Stomach (tissue), 9 donors: Measurements from ENCODE around the gene DMXL2. TPM values are rescaled to one million over a fixed set of nuclear protein-coding genes. Genes with fewer than 3 reads are reported as not detected.

ENCODE experiments used
- DNase-seq, 2 donors: peaks; one replicate each; pipeline versions ENCODE4 v3.0.0 to v3.0.0-alpha.2; 2013 to 2019
- H3K27ac ChIP-seq, 5 donors: fragments of 200-600 bp in 4 of 5; sonication (generic) in 4 of 5; one replicate each; pipeline ENCODE4 v1.5.1; 2013 to 2019; ENCODE audit warnings: mild to moderate bottlenecking in 1 of 5, moderate library complexity in 1 of 5
- H3K27me3 ChIP-seq, 3 donors: fragments of 200-600 bp; sonication (generic); one replicate each; pipeline ENCODE4 v1.5.1; 2017 to 2019; ENCODE audit warnings: mixed run types in 1 of 3
- H3K36me3 ChIP-seq, 4 donors: fragments of 200-600 bp; sonication (generic); 1 replicate in 3 of 4; 2 replicates in 1 of 4; pipeline ENCODE4 v1.5.1; 2016 to 2019
- H3K4me1 ChIP-seq, 4 donors: fragments of 200-600 bp; sonication (generic); one replicate each; pipeline ENCODE4 v1.5.1; 2016 to 2019
- H3K4me3 ChIP-seq, 4 donors: fragments of 200-600 bp; sonication (generic) in 3 of 4; one replicate each; pipeline ENCODE4 v1.5.1; 2016 to 2019; ENCODE audit warnings: mild to moderate bottlenecking in 1 of 4
- H3K9me3 ChIP-seq, 4 donors: fragments of 200-600 bp; sonication (generic); one replicate each; pipeline ENCODE4 v1.5.1; 2016 to 2019
- EP300 ChIP-seq: sonication (generic); formaldehyde crosslinking; IDR thresholded peaks from one replicate; pipeline ENCODE4 v1.6.1; 2017; ENCODE audit warnings: antibody characterized with exemption
- POLR2A ChIP-seq, 4 donors: fragments of 450-650 bp; IDR thresholded peaks; one replicate each; pipeline ENCODE4 v1.6.1; 2016; ENCODE audit warnings: antibody characterized with exemption in 4 of 4, control low read depth in 2 of 4, mild to moderate bottlenecking in 1 of 4, moderate library complexity in 1 of 4
- POLR2AphosphoS5 ChIP-seq, 3 donors: sonication (generic); formaldehyde crosslinking; IDR thresholded peaks; one replicate each; pipeline ENCODE4 v1.6.1; 2016; ENCODE audit warnings: antibody characterized with exemption in 3 of 3
- WGBS, 5 donors: extraction: QIAGEN DNeasy Blood & Tissue Kit in 3 of 5; methylation state at CpG; one replicate each; pipeline versions ENCODE4 v1.1.5 to v1.1.7; 2013 to 2018; 5-methylcytosine and 5-hydroxymethylcytosine counted together
- intact Hi-C: fragments of 100-400 bp; cut with DNase I; formaldehyde crosslinking; loops from one replicate; pipeline ENCODE4 v1.15.1; 2023; ENCODE audit warnings: low total_unique reads
- polyA plus RNA-seq, 3 donors: library from polyadenylated mRNA; stranded (reverse); fragments of 200-250 nt; gene quantifications; one replicate each; pipeline ENCODE4 v1.2.3, GENCODE V29; 2013
- total RNA-seq, 5 donors: library from RNA; depleted of rRNA; stranded (reverse); fragments of >200 nt; gene quantifications; one replicate each; pipeline versions ENCODE4 v1.1.0 to v1.2.3, GENCODE V29; 2014 to 2016
- TF ChIP-seq, protein P1 (sequence below), 7 experiments: fragments of 450-650 bp in 4 of 7; fragments of 200-600 bp in 3 of 7; sonication (generic) in 3 of 7; IDR thresholded peaks; one replicate each; pipeline ENCODE4 v1.5.1; 2016 to 2019; ENCODE audit warnings: antibody characterized with exemption in 7 of 7, control low read depth in 2 of 7, mild to moderate bottlenecking in 1 of 7
- donor health status: healthy with polysubstance abuse.
- donor health status: Bipolar disorder and iron deficiency.
- donor health status: healthy.

The DMXL2 gene
- total and polyA plus RNA-seq, 8 donors = 4.9 to 78.4 (median 28.6) TPM

DNA sequence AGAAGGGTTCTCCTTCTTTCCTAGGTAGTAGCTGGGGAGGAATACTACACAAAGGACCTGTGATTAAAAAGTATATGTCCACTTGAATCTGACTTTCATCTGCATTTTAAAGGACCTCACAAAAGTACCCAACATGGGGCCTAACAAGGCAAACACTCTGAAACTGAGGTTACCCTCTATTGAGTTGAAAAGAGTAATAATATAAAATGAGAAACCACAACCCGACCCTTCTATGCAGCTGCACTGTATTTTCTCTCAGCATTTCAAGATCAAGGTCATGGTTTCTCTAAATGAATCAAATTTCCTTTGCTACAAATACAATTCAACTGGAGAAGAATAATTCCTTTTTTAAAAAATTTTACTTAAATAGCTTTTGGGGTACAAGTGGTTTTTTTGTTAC lies 106.3 kb downstream of the DMXL2 start:
- no peak for TF ChIP-seq POLR2AphosphoS5 (IDR thresholded peaks at IDR 0.05)
- TF ChIP-seq, protein P1, sequence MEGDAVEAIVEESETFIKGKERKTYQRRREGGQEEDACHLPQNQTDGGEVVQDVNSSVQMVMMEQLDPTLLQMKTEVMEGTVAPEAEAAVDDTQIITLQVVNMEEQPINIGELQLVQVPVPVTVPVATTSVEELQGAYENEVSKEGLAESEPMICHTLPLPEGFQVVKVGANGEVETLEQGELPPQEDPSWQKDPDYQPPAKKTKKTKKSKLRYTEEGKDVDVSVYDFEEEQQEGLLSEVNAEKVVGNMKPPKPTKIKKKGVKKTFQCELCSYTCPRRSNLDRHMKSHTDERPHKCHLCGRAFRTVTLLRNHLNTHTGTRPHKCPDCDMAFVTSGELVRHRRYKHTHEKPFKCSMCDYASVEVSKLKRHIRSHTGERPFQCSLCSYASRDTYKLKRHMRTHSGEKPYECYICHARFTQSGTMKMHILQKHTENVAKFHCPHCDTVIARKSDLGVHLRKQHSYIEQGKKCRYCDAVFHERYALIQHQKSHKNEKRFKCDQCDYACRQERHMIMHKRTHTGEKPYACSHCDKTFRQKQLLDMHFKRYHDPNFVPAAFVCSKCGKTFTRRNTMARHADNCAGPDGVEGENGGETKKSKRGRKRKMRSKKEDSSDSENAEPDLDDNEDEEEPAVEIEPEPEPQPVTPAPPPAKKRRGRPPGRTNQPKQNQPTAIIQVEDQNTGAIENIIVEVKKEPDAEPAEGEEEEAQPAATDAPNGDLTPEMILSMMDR (IDR thresholded peaks at IDR 0.05) = no peak
- TF ChIP-seq EP300 = no peak
- TF ChIP-seq POLR2A (IDR thresholded peaks at IDR 0.05) = no peak
- H3K9me3 ChIP-seq = no peaks in the 10 kb centered on the region
- no peak overlapping the region for H3K27ac ChIP-seq
- intact Hi-C loops = no loop called here
- no peak overlapping the region for H3K4me3 ChIP-seq
- 78 to 95% (median 82%) methylated on average over 1 of the region's 1 CpG for WGBS, 5 donors
- no peaks in the 10 kb centered on the region for H3K4me1 ChIP-seq
- peaks cover 4 to 46% (median 32%) of the 10 kb centered on the region in 4 donors for H3K36me3 ChIP-seq
- no peaks in the 10 kb centered on the region for H3K27me3 ChIP-seq
- DNase-seq = no peak

DNA sequence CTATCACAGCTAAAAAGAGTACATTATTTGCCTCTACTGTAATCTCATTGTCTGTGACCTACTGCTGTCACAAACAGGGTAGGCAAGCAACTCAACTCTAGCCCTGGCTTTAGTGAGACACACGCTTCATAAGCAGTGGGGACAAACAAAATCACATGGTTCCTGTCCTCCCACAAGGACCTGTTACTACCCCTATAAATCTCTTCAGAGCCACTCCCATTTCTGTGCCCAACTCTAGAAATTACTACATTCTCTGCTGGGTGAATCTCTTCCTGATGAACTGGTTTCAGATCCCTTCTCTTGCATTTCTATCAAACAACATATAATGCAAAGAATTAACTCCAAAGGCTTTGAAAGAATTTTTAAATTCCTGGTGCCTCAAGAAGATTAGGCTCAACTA lies 117.3 kb downstream of the DMXL2 start:
- Histone ChIP-seq H3K4me1 (no peaks in the 10 kb centered on the region), H3K36me3 (peaks cover 0 to 41% (median 6%) of the 10 kb centered on the region in 4 donors), H3K27me3 (no peaks in the 10 kb centered on the region), H3K27ac (no peak overlapping the region), H3K9me3 (no peaks in the 10 kb centered on the region), H3K4me3 (no peak overlapping the region)
- no peak for DNase-seq
- intact Hi-C loops = no loop called here
- TF ChIP-seq, protein P1 (IDR thresholded peaks at IDR 0.05) = no peak
- no peak for TF ChIP-seq POLR2A (IDR thresholded peaks at IDR 0.05)
- no peak for TF ChIP-seq EP300
- TF ChIP-seq POLR2AphosphoS5 (IDR thresholded peaks at IDR 0.05) = no peak
- 84 to 100% (median 93%) methylated on average over 1 of the region's 1 CpG for WGBS, 5 donors

DNA sequence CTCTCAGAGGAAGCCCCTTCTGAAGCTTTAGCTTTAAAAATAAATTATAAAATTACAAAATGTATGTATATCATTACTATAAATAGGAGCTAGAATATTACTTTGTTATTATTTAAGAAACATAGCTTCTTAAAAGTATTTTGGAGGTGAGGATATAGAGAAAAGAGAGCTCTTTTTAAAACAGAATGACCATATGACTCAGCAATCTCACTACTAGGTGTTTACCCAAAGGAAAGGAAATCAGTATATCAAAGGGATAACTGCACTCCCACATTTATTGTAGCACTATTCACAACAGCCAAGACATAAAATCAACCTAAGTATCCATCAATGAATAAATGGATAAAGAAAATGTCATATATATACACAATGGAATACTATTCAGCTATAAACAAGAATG lies 119.6 kb downstream of the DMXL2 start:
- Histone ChIP-seq H3K27me3 (no peaks in the 10 kb centered on the region), H3K9me3 (no peaks in the 10 kb centered on the region), H3K4me1 (no peaks in the 10 kb centered on the region), H3K27ac (no peak overlapping the region), H3K4me3 (no peak overlapping the region), H3K36me3 (peaks cover 2 to 56% (median 21%) of the 10 kb centered on the region in 4 donors)
- intact Hi-C loops = no loop called here
- DNase-seq = no peak
- TF ChIP-seq, protein P1 (IDR thresholded peaks at IDR 0.05) = no peak
- TF ChIP-seq EP300 = no peak
- no peak for TF ChIP-seq POLR2A (IDR thresholded peaks at IDR 0.05)
- no peak for TF ChIP-seq POLR2AphosphoS5 (IDR thresholded peaks at IDR 0.05)

DNA sequence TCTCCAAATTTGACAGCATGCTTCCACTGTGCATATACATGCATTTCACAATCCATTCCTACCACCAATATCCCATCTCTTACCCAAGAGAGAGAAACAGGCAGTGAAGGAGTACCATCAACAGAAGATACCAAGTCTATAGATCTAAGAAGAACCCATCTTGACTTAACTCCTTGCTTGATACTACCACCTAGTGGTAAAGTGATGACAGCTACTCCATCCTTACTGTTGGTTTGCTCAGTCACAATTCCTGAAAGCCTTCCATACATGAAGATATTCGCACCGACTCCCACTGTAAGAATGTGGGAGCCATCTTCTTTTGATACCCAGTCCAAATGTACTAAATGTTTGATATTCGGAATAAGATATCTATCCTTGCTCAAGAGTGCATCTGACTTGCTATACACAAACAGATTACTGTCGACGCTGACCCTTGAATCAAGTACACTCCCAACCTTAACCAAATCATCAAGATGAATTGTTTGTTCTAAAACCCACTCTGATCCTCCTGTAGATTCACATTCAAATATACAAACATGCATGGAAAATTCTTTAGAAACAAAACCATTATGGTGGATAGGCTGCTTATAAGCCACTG lies 123.1 kb downstream of the DMXL2 start:
- H3K4me3 ChIP-seq = no peak overlapping the region
- TF ChIP-seq, protein P1 (IDR thresholded peaks at IDR 0.05) = peak in 4 of 7 experiments; percentile 16 to 43 (median 36)
- no peak for TF ChIP-seq EP300
- no peaks in the 10 kb centered on the region for H3K9me3 ChIP-seq
- 74 to 83% (median 79%) methylated on average over 5 of the region's 5 CpGs for WGBS, 5 donors
- intact Hi-C loops = no loop called here
- H3K36me3 ChIP-seq = peaks cover 2 to 40% (median 22%) of the 10 kb centered on the region in 4 donors
- peaks cover 0 to 8% (median 5%) of the 10 kb centered on the region in 4 donors for H3K4me1 ChIP-seq
- no peak overlapping the region for H3K27ac ChIP-seq
- no peaks in the 10 kb centered on the region for H3K27me3 ChIP-seq
- peak in 1 of 2 donors; percentile 28 for DNase-seq
